GM08714 (cell line): ENCODE results near the gene MAPK7.
A peak's percentile ranks its signal among the peaks of the same experiment; 100 is the strongest.

Experiments
- H3K4me3 ChIP-seq: fragments of 200-500 bp; sonication (Bioruptor generic); 2 replicates; pipeline ENCODE4 v1.5.1; 2014; ENCODE audit warnings: mild to moderate bottlenecking, low read length, inconsistent platforms
- ZNF274 ChIP-seq: IDR thresholded peaks from 2 replicates; pipeline ENCODE4 v1.6.1; 2012; ENCODE audit warnings: mild to moderate bottlenecking, low read depth, low read length

The MAPK7 gene

GRCh38 chr17:19378416-19379360 lies at the start of gene MAPK7:
TSS of gene MAPK7 (plus strand) at chr17:19378498. CDS start at chr17:19378901, 403 bp downstream.
- no peak for TF ChIP-seq ZNF274
- H3K4me3 ChIP-seq: peak within 1 kb of the TSS; percentile 85

GRCh38 chr17:19329136-19329535 lies 49.2 kb upstream of the MAPK7 start:
- TF ChIP-seq ZNF274: no peak

GRCh38 chr17:19329839-19330238 lies 48.5 kb upstream of the MAPK7 start:
- H3K4me3 ChIP-seq: no peak overlapping the region
- TF ChIP-seq ZNF274: no peak

More at GRCh38 chr17:19329136-19329535, 49.2 kb upstream of the MAPK7 start:
- no peak overlapping the region for H3K4me3 ChIP-seq

- no peak for TF ChIP-seq ZNF274
- H3K4me3 ChIP-seq: no peak overlapping the region
These were observed 48.0 kb upstream of the MAPK7 start for GRCh38 chr17:19330271-19330670.

- H3K4me3 ChIP-seq: no peak overlapping the region
- no peak for TF ChIP-seq ZNF274
These were observed 47.2 kb upstream of the MAPK7 start for GRCh38 chr17:19331134-19331533.

- H3K4me3 ChIP-seq: no peak overlapping the region
- no peak for TF ChIP-seq ZNF274
These were observed 46.6 kb upstream of the MAPK7 start for GRCh38 chr17:19331543-19332245.

- TF ChIP-seq ZNF274: no peak
- H3K4me3 ChIP-seq: no peak overlapping the region
These were observed 45.7 kb upstream of the MAPK7 start for GRCh38 chr17:19332371-19333131.

- H3K4me3 ChIP-seq: no peak overlapping the region
- no peak for TF ChIP-seq ZNF274
These were observed 45.2 kb upstream of the MAPK7 start for GRCh38 chr17:19333132-19333440.

GRCh38 chr17:19333736-19334290 lies 44.5 kb upstream of the MAPK7 start:
- TF ChIP-seq ZNF274: no peak

GRCh38 chr17:19334331-19334730 lies 44.0 kb upstream of the MAPK7 start:
- no peak for TF ChIP-seq ZNF274
- H3K4me3 ChIP-seq: no peak overlapping the region

More at GRCh38 chr17:19333736-19334290, 44.5 kb upstream of the MAPK7 start:
- H3K4me3 ChIP-seq: no peak overlapping the region

- no peak overlapping the region for H3K4me3 ChIP-seq
- TF ChIP-seq ZNF274: no peak
These were observed 42.2 kb upstream of the MAPK7 start for GRCh38 chr17:19335951-19336631.

- no peak overlapping the region for H3K4me3 ChIP-seq
- TF ChIP-seq ZNF274: no peak
These were observed 41.2 kb upstream of the MAPK7 start for GRCh38 chr17:19336938-19337711.

- no peak overlapping the region for H3K4me3 ChIP-seq
- no peak for TF ChIP-seq ZNF274
These were observed 40.6 kb upstream of the MAPK7 start for GRCh38 chr17:19337712-19338023.
